Stimulated activated CD4-positive, alpha-beta T cell treated with anti-CD3 and anti-CD28 coated beads, TNF-alpha, amount 100 ng/mL, for 1 hour (primary cell): ENCODE data around the gene DPYSL4.
A peak's percentile ranks its signal among the peaks of the same experiment; 100 is the strongest.

Experiments
- DNase-seq, 3 donors: peaks; one replicate each; pipeline ENCODE4 v3.0.0-alpha.2; 2020; ENCODE audit warnings: low read depth in 3 of 3, low spot score in 1 of 3

The DPYSL4 gene

GRCh38 chr10:132186488-132187429 lies at the start of gene DPYSL4:
Gene DPYSL4, plus strand, starts transcription at chr10:132186948. Its CDS starts 116 bp downstream, at chr10:132187064.
- DNase-seq, result peak in 2 of 3 donors; percentile 12 to 18

GRCh38 chr10:132137111-132138072 lies 49.4 kb upstream of the DPYSL4 start:
- DNase-seq, result no peak

- DNase-seq, result no peak
These were observed 48.6 kb upstream of the DPYSL4 start for GRCh38 chr10:132138133-132138532.

- DNase-seq, result no peak
These were observed 48.2 kb upstream of the DPYSL4 start for GRCh38 chr10:132138596-132138995.

- DNase-seq, result no peak
These were observed 47.2 kb upstream of the DPYSL4 start for GRCh38 chr10:132139526-132139925.

- DNase-seq, result no peak
These were observed 46.4 kb upstream of the DPYSL4 start for GRCh38 chr10:132140167-132140925.

- no peak for DNase-seq
These were observed 45.7 kb upstream of the DPYSL4 start for GRCh38 chr10:132141076-132141475.

- no peak for DNase-seq
These were observed 45.0 kb upstream of the DPYSL4 start for GRCh38 chr10:132141526-132142395.

GRCh38 chr10:132142396-132143161 lies 44.2 kb upstream of the DPYSL4 start:
- DNase-seq, result peak in 1 of 3 donors; percentile 49

GRCh38 chr10:132143162-132143561 lies 43.6 kb upstream of the DPYSL4 start:
- DNase-seq, result no peak

GRCh38 chr10:132144086-132144485 lies 42.7 kb upstream of the DPYSL4 start:
- DNase-seq, result no peak

- no peak for DNase-seq
These were observed 41.7 kb upstream of the DPYSL4 start for GRCh38 chr10:132145002-132145401.

GRCh38 chr10:132145521-132146185 lies 41.1 kb upstream of the DPYSL4 start:
- no peak for DNase-seq

GRCh38 chr10:132146271-132146671 lies 40.5 kb upstream of the DPYSL4 start:
- DNase-seq, result no peak

- no peak for DNase-seq
These were observed 39.5 kb upstream of the DPYSL4 start for GRCh38 chr10:132146941-132147915.

- DNase-seq, result no peak
These were observed 38.2 kb upstream of the DPYSL4 start for GRCh38 chr10:132148261-132149251.
